HepG2 (cell line): ENCODE measurements around the gene SH3GL1. TPM values are rescaled to one million over a fixed set of nuclear protein-coding genes. Genes with fewer than 3 reads are reported as not detected.

Experiments
- ATAC-seq: fragments of 200-7000 bp; cut with Tn5 transposase; 3 replicates; pipeline ENCODE4 v1.9.1; 2020; ENCODE audit warnings: mild to moderate bottlenecking, moderate library complexity
- BruUV-seq: library from RNA; stranded (reverse); fragments of 400-500 nt; replicated peaks from 2 replicates; lab custom pipeline; 2021; lab: Mats Ljungman, UMichigan
- CTCF ChIA-PET: fragments of 300-600 bp; formaldehyde crosslinking; extraction: SDS; loops from one replicate; lab custom pipeline; 2021; ENCODE audit warnings: low total read pairs, inconsistent platforms, low intra/inter-chr PET ratio; lab: Yijun Ruan, JAX
- POLR2A ChIA-PET: fragments of 350-600 bp; sonication (Branson Sonifier 250); formaldehyde crosslinking; loops from one replicate; lab custom pipeline; 2020; ENCODE audit warnings: antibody characterized with exemption, inconsistent platforms; lab: Yijun Ruan, JAX
- DNase-seq: peaks from one replicate; pipeline ENCODE4 v3.0.0-alpha.2; 2015; ENCODE audit warnings: low spot score
- FAIRE-seq: peaks from 3 replicates; lab custom pipeline; 2011; peaks lifted over from hg19 to GRCh38; lab: Jason Lieb, UNC
- H2AFZ ChIP-seq: one replicate; pipeline ENCODE4 v1.6.1; 2011; ENCODE audit warnings: low read length, inconsistent platforms
- H3K27ac ChIP-seq: fragments of 300-600 bp; 3 replicates; pipeline ENCODE4 v1.8.0; 2011; ENCODE audit warnings: mixed run types, mild to moderate bottlenecking, mixed read lengths, low read length, inconsistent platforms; ENCODE audit not compliant: insufficient read depth; ENCODE audit errors: extremely low read length
- H3K27me3 ChIP-seq, 2 experiments: fragments of 200-600 bp in 1 of 2; 2 replicates in 1 of 2; 3 replicates in 1 of 2; pipeline versions ENCODE4 v1.6.0 to v1.8.0; 2011; ENCODE audit warnings: low read length in 2 of 2, mild to moderate bottlenecking in 2 of 2, moderate library complexity in 2 of 2, inconsistent platforms in 1 of 2; ENCODE audit not compliant: insufficient read depth in 2 of 2, control insufficient read depth in 1 of 2
- H3K36me3 ChIP-seq, 2 experiments: fragments of 200-600 bp in 1 of 2; replicated peaks in 1 of 2; 2 replicates in 1 of 2; 3 replicates in 1 of 2; pipeline versions ENCODE4 v1.5.1 to v1.8.0; 2011; ENCODE audit warnings: low read length in 2 of 2, inconsistent platforms in 1 of 2; ENCODE audit not compliant: insufficient read depth in 2 of 2, control insufficient read depth in 1 of 2
- H3K4me1 ChIP-seq: 2 replicates; pipeline ENCODE4 v1.5.1; 2012; ENCODE audit warnings: low read length, inconsistent platforms; ENCODE audit not compliant: insufficient read depth
- H3K4me2 ChIP-seq: 2 replicates; pipeline ENCODE4 v1.6.0; 2011; ENCODE audit warnings: low read depth, low read length, inconsistent platforms
- H3K4me3 ChIP-seq, 3 experiments: fragments of 200-600 bp in 1 of 3; sonication (generic), shearing (Covaris generic) in 1 of 3; replicated peaks in 1 of 3; 2 replicates each; pipeline ENCODE4 v1.5.1; 2011 to 2016; ENCODE audit warnings: low read length in 3 of 3, inconsistent platforms in 2 of 3, low read depth in 2 of 3, mild to moderate bottlenecking in 2 of 3, control low read depth in 1 of 3, mixed read lengths in 1 of 3; ENCODE audit not compliant: insufficient read depth in 1 of 3
- H3K79me2 ChIP-seq: one replicate; pipeline ENCODE4 v1.6.1; 2011; ENCODE audit warnings: low read length, inconsistent platforms; ENCODE audit not compliant: insufficient read depth
- H3K9ac ChIP-seq: 2 replicates; pipeline ENCODE4 v1.6.0; 2011; ENCODE audit warnings: mild to moderate bottlenecking, low read depth, low read length, inconsistent platforms; ENCODE audit not compliant: insufficient read depth
- H3K9me3 ChIP-seq: 2 replicates; pipeline ENCODE4 v1.5.1; 2012; ENCODE audit warnings: mild to moderate bottlenecking, low read length
- H4K20me1 ChIP-seq: 2 replicates; pipeline ENCODE4 v1.6.0; 2011; ENCODE audit warnings: inconsistent platforms, mild to moderate bottlenecking, low read length, moderate library complexity; ENCODE audit not compliant: insufficient read depth
- FOXK1 ChIP-seq: sonication (generic); formaldehyde crosslinking; IDR thresholded peaks from 2 replicates; pipeline ENCODE4 v1.4.0; 2020; ENCODE audit warnings: low read depth, missing genetic modification reagents, borderline replicate concordance
- HOMEZ ChIP-seq: IDR thresholded peaks from 2 replicates; pipeline ENCODE4 v1.6.1; 2016; ENCODE audit warnings: low read depth
- ISL2 ChIP-seq: sonication (generic); formaldehyde crosslinking; IDR thresholded peaks from 2 replicates; pipeline ENCODE4 v1.5.0; 2020; ENCODE audit warnings: missing genetic modification reagents
- MBNL3 ChIP-seq: fragments of 250-450 bp; sonication (Bioruptor Pico); conservative IDR thresholded peaks from 2 replicates; pipeline ENCODE4 v1.8.0; 2022; ENCODE audit warnings: mild to moderate bottlenecking, inconsistent platforms
- NFIB ChIP-seq: sonication (generic); formaldehyde crosslinking; IDR thresholded peaks from 2 replicates; pipeline ENCODE4 v1.9.0; 2021; ENCODE audit warnings: missing genetic modification reagents, mild to moderate bottlenecking, borderline replicate concordance
- PAF1 ChIP-seq: IDR thresholded peaks from 2 replicates; pipeline ENCODE4 v1.6.1; 2016; ENCODE audit warnings: missing genetic modification reagents, missing compliant biosample characterization
- RXRB ChIP-seq: IDR thresholded peaks from 2 replicates; pipeline ENCODE4 v1.6.1; 2016; ENCODE audit warnings: borderline replicate concordance, missing genetic modification reagents, missing compliant biosample characterization
- TFE3 ChIP-seq: IDR thresholded peaks from 2 replicates; pipeline ENCODE4 v1.6.1; 2016
- TGIF2 ChIP-seq: IDR thresholded peaks from 2 replicates; pipeline ENCODE4 v1.6.1; 2016; ENCODE audit warnings: control low read depth, missing compliant biosample characterization
- TOPORS ChIP-seq: sonication (generic); formaldehyde crosslinking; IDR thresholded peaks from 2 replicates; pipeline ENCODE4 v1.8.0; 2023; ENCODE audit warnings: mild to moderate bottlenecking, missing genetic modification reagents
- YEATS2 ChIP-seq: sonication (generic); formaldehyde crosslinking; IDR thresholded peaks from 2 replicates; pipeline ENCODE4 v1.4.0; 2020; ENCODE audit warnings: missing genetic modification reagents, borderline replicate concordance
- ZBTB14 ChIP-seq: sonication (generic); formaldehyde crosslinking; IDR thresholded peaks from 2 replicates; pipeline ENCODE4 v1.4.0; 2020; ENCODE audit warnings: missing genetic modification reagents
- ZMAT5 ChIP-seq: sonication (generic); formaldehyde crosslinking; IDR thresholded peaks from 2 replicates; pipeline ENCODE4 v1.5.0; 2020; ENCODE audit warnings: mild to moderate bottlenecking, low read depth, missing genetic modification reagents, borderline replicate concordance
- ZNF354B ChIP-seq: sonication (generic); formaldehyde crosslinking; IDR thresholded peaks from 2 replicates; pipeline ENCODE4 v1.8.0; 2022; ENCODE audit warnings: mild to moderate bottlenecking, missing genetic modification reagents
- ZNF598 ChIP-seq: sonication (generic); formaldehyde crosslinking; IDR thresholded peaks from 2 replicates; pipeline ENCODE4 v1.5.1; 2020; ENCODE audit warnings: mild to moderate bottlenecking, missing genetic modification reagents, borderline replicate concordance
- ZNF772 ChIP-seq: sonication (generic); formaldehyde crosslinking; IDR thresholded peaks from 2 replicates; pipeline ENCODE4 v1.5.0; 2020; ENCODE audit warnings: mild to moderate bottlenecking, missing genetic modification reagents
- ZNF773 ChIP-seq: sonication (generic); formaldehyde crosslinking; IDR thresholded peaks from 2 replicates; pipeline ENCODE4 v1.4.0; 2020; ENCODE audit warnings: missing genetic modification reagents, borderline replicate concordance
- ZNF816 ChIP-seq: sonication (generic); formaldehyde crosslinking; IDR thresholded peaks from 2 replicates; pipeline ENCODE4 v1.8.0; 2022; ENCODE audit warnings: missing genetic modification reagents, mild to moderate bottlenecking, borderline replicate concordance
- ZNF878 ChIP-seq: sonication (generic); formaldehyde crosslinking; IDR thresholded peaks from 2 replicates; pipeline ENCODE4 v1.8.1; 2023; ENCODE audit warnings: mild to moderate bottlenecking, missing genetic modification reagents, moderate library complexity
- WGBS: methylation state at CpG from one replicate; pipeline ENCODE4 v1.1.6; 2017; ENCODE audit warnings: low lambda C conversion rate; 5-methylcytosine and 5-hydroxymethylcytosine counted together
- in situ Hi-C: cut with HindIII; loops from 2 replicates; pipeline ENCODE4 v1.10.0; 2017; ENCODE audit warnings: low pct_unique_long_range_greater_than_20kb; ENCODE audit not compliant: extremely low pct_ligation_motif_present
- intact Hi-C: fragments of 100-400 bp; cut with micrococcal nuclease; formaldehyde crosslinking; loops from one replicate; pipeline ENCODE4 v1.10.0; 2022; ENCODE audit not compliant: unreplicated experiment
- polyA plus RNA-seq, 8 experiments: library from polyadenylated mRNA; depleted of rRNA in 3 of 8; stranded (reverse) in 7 of 8; unstranded in 1 of 8; fragments of >200 nt; fragmentation: Illumina TruSeq in 4 of 8; extraction: Trizol in 4 of 8; gene quantifications; 2 replicates each; pipeline versions ENCODE4 v1.2.1 to v1.2.3, GENCODE V29; 2011 to 2016; ENCODE audit warnings: low read depth in 4 of 8, missing spikeins in 1 of 8, mixed read lengths in 1 of 8; ENCODE audit not compliant: insufficient read depth in 1 of 8
- total RNA-seq, 5 experiments: library from RNA; depleted of rRNA; stranded (reverse); fragments of >200 nt; fragmentation: Illumina TruSeq; extraction: Trizol; gene quantifications; 2 replicates each; pipeline ENCODE4 v1.2.3, GENCODE V29; 2016; ENCODE audit warnings: low read depth in 1 of 5

The SH3GL1 gene
- total and polyA plus RNA-seq, 2 of the 13 experiments (the other 11 are each of a cell fraction or from before 2014, with no cell fraction given): 33.0 to 45.1 TPM

- in situ Hi-C loops: no loop called here
- intact Hi-C loops: no loop called here
- POLR2A ChIA-PET: no interaction called here
- Histone ChIP-seq H3K79me2 (no peaks in the 10 kb centered on the region), H3K9ac (no peak overlapping the region), H3K4me3 (no peak overlapping the region), H3K27me3 (no peaks in the 10 kb centered on the region), H3K27ac (no peak overlapping the region), H3K9me3 (no peaks in the 10 kb centered on the region), H3K36me3 (peaks cover 19 to 60% of the 10 kb centered on the region in 2 experiments), H3K4me1 (no peaks in the 10 kb centered on the region), H2AFZ (no peak overlapping the region), H4K20me1 (no peaks in the 10 kb centered on the region), H3K4me2 (no peak overlapping the region)
- WGBS: 92% methylated on average over 4 of the region's 7 CpGs
- no TSS peak for BruUV-seq
- ATAC-seq (no peak; the same call in 2 of the 3 replicates), FAIRE-seq (no peak), DNase-seq (no peak)
- CTCF ChIA-PET: no interaction called here
- no peak for TF ChIP-seq ZNF598 (CRISPR knock-in tag)
- TF ChIP-seq HOMEZ: no peak
- no peak for TF ChIP-seq ZNF354B
- TF ChIP-seq PAF1 (CRISPR knock-in tag): no peak
- TF ChIP-seq RXRB (CRISPR knock-in tag): no peak
- TF ChIP-seq ZNF772 (CRISPR knock-in tag): no peak
- TF ChIP-seq TOPORS (CRISPR knock-in tag): no peak
- TF ChIP-seq ISL2 (CRISPR knock-in tag): no peak
- no peak for TF ChIP-seq NFIB (CRISPR knock-in tag)
- TF ChIP-seq TFE3 (CRISPR knock-in tag): no peak
- TF ChIP-seq ZNF878 (CRISPR knock-in tag): no peak
- TF ChIP-seq FOXK1 (CRISPR knock-in tag): no peak
- TF ChIP-seq TGIF2 (CRISPR knock-in tag): no peak
- no peak for TF ChIP-seq YEATS2
- TF ChIP-seq MBNL3 (CRISPR knock-in tag): no peak
- TF ChIP-seq ZBTB14 (CRISPR knock-in tag): no peak
- no peak for TF ChIP-seq ZNF816 (CRISPR knock-in tag)
- TF ChIP-seq ZNF773 (CRISPR knock-in tag): no peak
- no peak for TF ChIP-seq ZMAT5 (CRISPR knock-in tag)
Measured at GRCh38 chr19:4436231-4436630, 35.9 kb upstream of the SH3GL1 start.
